GM08714 (cell line): ENCODE data around the gene EDARADD.
"Not testable (repeated sequence)": the region's sequence is repeated elsewhere in the genome, so short reads cannot be mapped to it uniquely, and the experiment has no call there.

ENCODE experiments used
- H3K4me3 ChIP-seq: fragments of 200-500 bp; sonication (Bioruptor generic); 2 replicates; pipeline ENCODE4 v1.5.1; 2014; ENCODE audit warnings: mild to moderate bottlenecking, low read length, inconsistent platforms
- ZNF274 ChIP-seq: IDR thresholded peaks from 2 replicates; pipeline ENCODE4 v1.6.1; 2012; ENCODE audit warnings: mild to moderate bottlenecking, low read depth, low read length

Gene EDARADD

GRCh38 chr1:236440373-236440772, 46.3 kb downstream of the EDARADD start:
- TF ChIP-seq ZNF274 = no peak
- H3K4me3 ChIP-seq = no peak overlapping the region

- TF ChIP-seq ZNF274 = no peak
- H3K4me3 ChIP-seq = no peak overlapping the region
These were observed 56.7 kb downstream of the EDARADD start for GRCh38 chr1:236450779-236451178.

GRCh38 chr1:236451796-236452373, 57.8 kb downstream of the EDARADD start:
- no peak for TF ChIP-seq ZNF274
- H3K4me3 ChIP-seq = no peak overlapping the region

- TF ChIP-seq ZNF274 = no peak
- H3K4me3 ChIP-seq = no peak overlapping the region
These were observed 61.2 kb downstream of the EDARADD start for GRCh38 chr1:236455243-236455642.

GRCh38 chr1:236457775-236458174, 63.7 kb downstream of the EDARADD start:
- no peak for TF ChIP-seq ZNF274
- no peak overlapping the region for H3K4me3 ChIP-seq

- no peak overlapping the region for H3K4me3 ChIP-seq
- no peak for TF ChIP-seq ZNF274
These were observed 64.9 kb downstream of the EDARADD start for GRCh38 chr1:236458996-236459395.

- no peak overlapping the region for H3K4me3 ChIP-seq
- TF ChIP-seq ZNF274 = no peak
These were observed 66.0 kb downstream of the EDARADD start for GRCh38 chr1:236460103-236460502.

- not testable (repeated sequence) for H3K4me3 ChIP-seq
These were observed 70.1 kb downstream of the EDARADD start for GRCh38 chr1:236464197-236464596.

GRCh38 chr1:236465231-236465958, 71.3 kb downstream of the EDARADD start:
- TF ChIP-seq ZNF274 = no peak
- H3K4me3 ChIP-seq = no peak overlapping the region

GRCh38 chr1:236465959-236466303, 71.8 kb downstream of the EDARADD start:
- no peak for TF ChIP-seq ZNF274
- no peak overlapping the region for H3K4me3 ChIP-seq

GRCh38 chr1:236467327-236467641, 73.2 kb downstream of the EDARADD start:
- no peak overlapping the region for H3K4me3 ChIP-seq
- TF ChIP-seq ZNF274 = no peak

GRCh38 chr1:236468625-236469024, 74.5 kb downstream of the EDARADD start:
- no peak for TF ChIP-seq ZNF274
- no peak overlapping the region for H3K4me3 ChIP-seq

GRCh38 chr1:236469466-236469865, 75.4 kb downstream of the EDARADD start:
- TF ChIP-seq ZNF274 = no peak
- no peak overlapping the region for H3K4me3 ChIP-seq

- H3K4me3 ChIP-seq = no peak overlapping the region
- no peak for TF ChIP-seq ZNF274
These were observed 77.0 kb downstream of the EDARADD start for GRCh38 chr1:236471096-236471495.

- no peak for TF ChIP-seq ZNF274
- H3K4me3 ChIP-seq = no peak overlapping the region
These were observed 77.6 kb downstream of the EDARADD start for GRCh38 chr1:236471653-236472052.
